Liver (tissue), 9 donors: ENCODE data around the gene EIF1B. TPM values are rescaled to one million over a fixed set of nuclear protein-coding genes. Genes with fewer than 3 reads are reported as not detected.

Experiments used
- DNase-seq: peaks from one replicate; pipeline ENCODE4 v3.0.0-alpha.2; 2017; ENCODE audit warnings: low spot score
- H3K27ac ChIP-seq, 2 donors: one replicate each; pipeline ENCODE4 v1.7.0; 2013; ENCODE audit warnings: inconsistent platforms in 2 of 2, low read length in 2 of 2, control low read depth in 1 of 2, low read depth in 1 of 2, mild to moderate bottlenecking in 1 of 2
- H3K27me3 ChIP-seq, 4 donors: one replicate each; pipeline versions ENCODE4 v1.6.1 to v1.7.0; 2013; ENCODE audit warnings: low read length in 3 of 4, inconsistent platforms in 1 of 4, mild to moderate bottlenecking in 1 of 4, moderate library complexity in 1 of 4; ENCODE audit not compliant: control insufficient read depth in 4 of 4, insufficient read depth in 4 of 4
- H3K36me3 ChIP-seq, 4 donors: one replicate each; pipeline versions ENCODE4 v1.6.1 to v1.7.0; 2013; ENCODE audit warnings: low read length in 3 of 4, mild to moderate bottlenecking in 3 of 4, low read depth in 1 of 4, moderate library complexity in 1 of 4; ENCODE audit not compliant: control insufficient read depth in 4 of 4, insufficient read depth in 3 of 4
- H3K4me1 ChIP-seq, 4 donors: one replicate each; pipeline versions ENCODE4 v1.6.1 to v1.7.0; 2013; ENCODE audit warnings: low read length in 3 of 4, mild to moderate bottlenecking in 3 of 4, moderate library complexity in 1 of 4; ENCODE audit not compliant: control insufficient read depth in 4 of 4, insufficient read depth in 4 of 4
- H3K4me3 ChIP-seq, 3 donors: one replicate each; pipeline versions ENCODE4 v1.6.1 to v1.7.0; 2013; ENCODE audit warnings: low read length in 3 of 3, control low read depth in 1 of 3, low read depth in 1 of 3, mild to moderate bottlenecking in 1 of 3
- H3K9ac ChIP-seq, 2 donors: one replicate each; pipeline ENCODE4 v1.7.0; 2013; ENCODE audit warnings: low read length in 2 of 2, mild to moderate bottlenecking in 2 of 2, moderate library complexity in 2 of 2, control low read depth in 1 of 2, low read depth in 1 of 2
- H3K9me3 ChIP-seq, 4 donors: one replicate each; pipeline versions ENCODE4 v1.6.1 to v1.7.0; 2013; ENCODE audit warnings: low read length in 3 of 4; ENCODE audit not compliant: control insufficient read depth in 4 of 4
- ATF3 ChIP-seq: IDR thresholded peaks from 2 replicates; pipeline ENCODE4 v1.6.1; 2016; ENCODE audit warnings: antibody characterized with exemption
- EGR1 ChIP-seq, 2 donors: IDR thresholded peaks; 2 replicates each; pipeline ENCODE4 v1.6.1; 2016 to 2018; ENCODE audit warnings: antibody characterized with exemption in 2 of 2, low read depth in 2 of 2
- FOXA2 ChIP-seq: IDR thresholded peaks from 2 replicates; pipeline ENCODE4 v1.6.1; 2016; ENCODE audit warnings: antibody characterized with exemption
- HNF4A ChIP-seq, 2 donors: conservative IDR thresholded peaks; 2 replicates each; pipeline ENCODE4 v1.6.1; 2016; ENCODE audit warnings: antibody characterized with exemption in 2 of 2, mild to moderate bottlenecking in 2 of 2
- HNF4G ChIP-seq: IDR thresholded peaks from 2 replicates; pipeline ENCODE4 v1.6.1; 2016; ENCODE audit warnings: antibody characterized with exemption
- JUND ChIP-seq, 2 donors: IDR thresholded peaks; 2 replicates each; pipeline ENCODE4 v1.6.1; 2016; ENCODE audit warnings: antibody characterized with exemption in 2 of 2
- MAX ChIP-seq: IDR thresholded peaks from 2 replicates; pipeline ENCODE4 v1.6.1; 2016; ENCODE audit warnings: antibody characterized with exemption
- NR2F2 ChIP-seq: IDR thresholded peaks from 2 replicates; pipeline ENCODE4 v1.6.1; 2016; ENCODE audit warnings: antibody characterized with exemption
- RAD21 ChIP-seq, 2 donors: IDR thresholded peaks; 2 replicates each; pipeline ENCODE4 v1.6.1; 2016; ENCODE audit warnings: antibody characterized with exemption in 2 of 2, mild to moderate bottlenecking in 2 of 2
- REST ChIP-seq: IDR thresholded peaks from 2 replicates; pipeline ENCODE4 v1.6.1; 2016; ENCODE audit warnings: antibody characterized with exemption, mild to moderate bottlenecking
- RXRA ChIP-seq, 2 donors: IDR thresholded peaks; 2 replicates each; pipeline ENCODE4 v1.6.1; 2017 to 2018; ENCODE audit warnings: antibody characterized with exemption in 2 of 2, mild to moderate bottlenecking in 1 of 2
- YY1 ChIP-seq: IDR thresholded peaks from 2 replicates; pipeline ENCODE4 v1.6.1; 2016; ENCODE audit warnings: antibody characterized with exemption, mild to moderate bottlenecking
- ZBTB33 ChIP-seq: IDR thresholded peaks from 2 replicates; pipeline ENCODE4 v1.6.1; 2016; ENCODE audit warnings: antibody characterized with exemption
- whole genome bisulfite sequencing: extraction: QIAGEN DNeasy Blood & Tissue Kit; methylation state at CpG from one replicate; pipeline ENCODE4 v1.1.7; 2013; 5-methylcytosine and 5-hydroxymethylcytosine counted together
- polyA plus RNA-seq, 2 donors: library from polyadenylated mRNA; stranded (reverse) in 1 of 2; unstranded in 1 of 2; fragments of 200-250 nt in 1 of 2; fragments of >200 nt in 1 of 2; fragmentation: Nextera tagmentation in 1 of 2; extraction: Ambion mirVana in 1 of 2; gene quantifications; one replicate each; pipeline versions ENCODE4 v1.2.1 to v1.2.3, GENCODE V29; 2013 to 2015
- total RNA-seq, 2 donors: library from RNA; depleted of rRNA; stranded (reverse); fragments of >200 nt; gene quantifications; one replicate each; pipeline ENCODE4 v1.2.3, GENCODE V29; 2014
- donor health status: healthy.
- donor health status: healthy.
- donor health status: healthy.
- donor health status: healthy.
- donor health status: healthy.

The EIF1B gene
- total and polyA plus RNA-seq, 4 donors: 10.9 to 33.8 (median 27.8) TPM

- no peak for TF ChIP-seq REST
- no peak for TF ChIP-seq HNF4G
- no peak for TF ChIP-seq ZBTB33
- no peak for TF ChIP-seq RAD21 (IDR thresholded peaks at IDR 0.05)
- no peak for TF ChIP-seq NR2F2
Observed at GRCh38 chr3:40268802-40269524, 40.5 kb upstream of the EIF1B start (continued).

GRCh38 chr3:40278791-40279190 lies 30.7 kb upstream of the EIF1B start:
- H3K36me3 ChIP-seq: no peaks in the 10 kb centered on the region
- TF ChIP-seq FOXA2 (no peak), HNF4A (conservative IDR thresholded peaks at IDR 0.05) (no peak), RXRA (IDR thresholded peaks at IDR 0.05) (no peak), NR2F2 (no peak), ATF3 (no peak), EGR1 (IDR thresholded peaks at IDR 0.05; ENCODE audit: low read depth in 2 of 2) (no peak), YY1 (no peak), REST (no peak), ZBTB33 (no peak), JUND (IDR thresholded peaks at IDR 0.05) (no peak), MAX (no peak)
- no peaks in the 10 kb centered on the region for H3K9me3 ChIP-seq

More at GRCh38 chr3:40278791-40279190, 30.7 kb upstream of the EIF1B start:
- DNase-seq: no peak
- Histone ChIP-seq H3K27me3 (no peaks in the 10 kb centered on the region), H3K27ac (no peak overlapping the region), H3K4me1 (no peaks in the 10 kb centered on the region), H3K4me3 (no peak overlapping the region), H3K9ac (no peak overlapping the region)
- 0% methylated on average over 1 of the region's 1 CpG for WGBS
